HTERT RPE-1 (cell line): ENCODE measurements around the gene FAM229B.
"Not testable (repeated sequence)": the region's sequence is repeated elsewhere in the genome, so short reads cannot be mapped to it uniquely, and the experiment has no call there.

Source experiments
- in situ Hi-C: fragments of 300-500 bp; cut with MboI; formaldehyde crosslinking; loops from 4 replicates; pipeline ENCODE4 v1.14.3; 2020; ENCODE audit warnings: low sequenced_read_pairs

FAM229B gene

DNA sequence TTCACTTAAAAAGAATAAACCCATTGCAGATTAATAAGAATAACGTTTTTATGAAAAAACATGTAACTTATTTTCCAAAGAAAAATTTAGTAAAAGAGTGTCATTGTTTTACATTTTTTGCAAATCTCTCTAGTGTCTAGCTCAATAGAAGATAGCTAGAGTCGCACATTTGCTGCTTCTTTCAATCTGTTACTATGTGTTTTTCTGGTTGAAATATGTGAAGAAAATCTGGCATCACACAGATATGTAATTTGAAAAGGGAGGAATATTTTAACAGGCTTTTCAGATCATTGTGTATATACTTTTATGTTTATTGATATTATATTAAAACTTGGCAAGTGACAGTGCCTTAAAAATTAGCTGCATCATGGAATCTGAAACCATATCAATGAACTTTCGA, 24.4 kb upstream of the FAM229B start:
- in situ Hi-C loops, result no loop called here

DNA sequence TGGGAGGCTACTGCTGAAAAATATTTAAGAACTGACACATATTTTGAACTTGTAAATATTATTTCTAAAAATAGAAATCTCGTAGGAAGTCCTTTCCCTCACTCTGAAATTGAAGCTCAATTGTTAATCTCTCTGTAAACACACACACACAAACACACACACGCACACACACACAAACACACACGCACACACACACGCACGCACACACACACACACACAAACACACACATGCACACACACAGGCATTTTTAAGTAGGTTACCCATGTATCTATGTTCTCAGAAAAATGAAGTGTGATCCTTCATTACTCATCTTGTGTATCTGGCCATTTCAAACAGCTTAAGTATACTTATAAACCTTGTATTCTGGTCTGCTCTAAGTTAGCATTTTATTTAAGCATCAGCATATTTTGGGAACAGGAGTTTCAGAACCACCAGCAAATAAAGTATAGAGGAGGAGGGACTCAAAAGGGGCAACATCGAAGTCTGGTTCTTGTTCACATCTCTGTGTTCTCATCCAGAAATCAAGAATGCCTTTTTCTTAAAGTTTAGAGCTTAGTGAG, 21.9 kb upstream of the FAM229B start:
- in situ Hi-C loops, result no loop called here

DNA sequence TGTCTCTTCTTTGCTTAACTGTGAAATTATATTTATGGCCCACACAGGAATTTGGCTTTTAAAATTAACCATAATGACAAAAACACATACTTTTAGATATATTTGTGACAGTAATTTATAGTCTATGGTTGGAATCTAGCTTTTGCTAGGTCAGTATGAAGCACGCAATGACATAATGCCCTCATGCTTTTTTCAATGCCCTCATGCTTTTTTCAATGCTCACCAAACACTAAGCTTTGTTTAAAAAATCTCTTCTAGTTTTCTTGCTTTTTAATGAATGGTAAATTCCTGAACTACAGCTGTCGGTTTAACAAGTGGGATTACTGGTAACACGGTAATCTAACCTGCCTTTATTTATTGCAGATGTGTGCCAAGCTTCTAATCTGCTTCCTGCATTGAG, 20.8 kb upstream of the FAM229B start:
- in situ Hi-C loops, result no loop called here

DNA sequence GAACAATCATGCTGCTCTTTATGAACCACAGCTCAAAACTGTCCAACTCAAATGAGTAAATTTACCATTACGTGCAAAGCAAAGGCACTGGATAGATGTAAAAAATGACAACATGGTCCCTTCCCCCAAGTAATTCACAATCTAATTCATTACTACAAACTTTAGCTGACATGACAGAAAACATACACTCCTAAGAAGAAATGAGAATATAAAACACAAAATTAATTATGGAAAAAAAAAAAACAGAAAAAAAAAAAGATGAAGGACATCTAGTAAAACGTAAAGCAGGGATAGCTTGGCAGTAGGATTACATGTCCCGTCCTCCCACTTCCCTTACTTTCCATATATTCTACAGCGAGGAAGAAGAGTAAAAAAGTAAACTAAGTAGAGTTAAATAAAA, 5.8 kb upstream of the FAM229B start:
- in situ Hi-C loops, result no loop called here

DNA sequence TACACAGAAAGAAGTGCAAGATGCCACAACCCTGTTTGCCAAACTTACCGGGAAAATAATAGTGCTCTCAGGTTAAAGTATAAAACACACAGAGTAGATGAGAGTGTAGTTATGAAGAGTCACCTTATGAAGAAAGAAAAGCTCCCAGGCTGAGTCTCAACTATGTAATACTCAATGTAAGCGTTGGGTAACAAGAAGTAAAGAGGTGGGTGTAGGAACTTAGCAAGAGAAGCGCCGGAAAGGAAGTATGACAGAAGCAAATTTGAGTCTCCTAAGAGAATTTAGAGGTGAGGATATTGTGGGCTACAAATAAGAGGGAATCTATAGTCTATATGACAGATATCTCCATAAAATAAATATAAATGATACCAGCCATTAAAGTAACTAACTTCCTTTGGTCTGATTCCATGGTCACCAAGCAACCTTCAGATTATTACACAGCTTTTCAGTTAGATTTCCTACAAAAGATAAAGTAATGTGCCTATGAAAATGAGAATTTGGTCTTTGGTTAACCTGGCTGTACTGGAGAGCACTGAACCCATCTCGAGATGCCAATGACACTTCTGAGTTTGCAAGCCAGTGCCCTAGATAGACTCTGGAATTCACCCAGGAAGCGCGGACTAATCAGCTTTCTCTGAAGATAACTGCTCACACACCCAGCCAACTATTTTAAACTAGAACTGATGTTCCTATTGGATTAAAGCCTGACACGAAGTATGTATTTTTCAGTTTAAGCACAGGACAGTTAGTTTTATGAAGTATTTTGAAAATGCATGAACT, 1.9 kb upstream of the FAM229B start:
- in situ Hi-C loops, result no loop called here

DNA sequence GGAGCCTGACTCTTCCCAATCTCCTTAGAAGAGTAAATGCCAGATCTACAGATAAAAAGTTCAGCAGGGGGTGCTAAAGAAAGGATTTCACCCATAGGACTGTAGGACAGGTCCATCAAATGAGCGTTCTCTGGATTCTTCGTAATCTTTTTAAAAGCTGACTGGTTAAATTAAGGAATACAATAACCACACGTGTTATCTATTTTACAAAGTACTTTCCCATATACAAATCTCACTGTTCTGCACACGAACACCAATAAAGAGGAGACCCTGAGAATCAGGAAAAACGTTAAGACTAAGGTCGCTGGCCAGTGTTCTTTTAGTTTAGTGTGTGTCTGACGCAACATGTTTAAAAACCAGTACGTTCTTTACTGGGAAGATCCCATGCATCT, 651 bp upstream of the FAM229B start:
- in situ Hi-C loops, result no loop called here

DNA sequence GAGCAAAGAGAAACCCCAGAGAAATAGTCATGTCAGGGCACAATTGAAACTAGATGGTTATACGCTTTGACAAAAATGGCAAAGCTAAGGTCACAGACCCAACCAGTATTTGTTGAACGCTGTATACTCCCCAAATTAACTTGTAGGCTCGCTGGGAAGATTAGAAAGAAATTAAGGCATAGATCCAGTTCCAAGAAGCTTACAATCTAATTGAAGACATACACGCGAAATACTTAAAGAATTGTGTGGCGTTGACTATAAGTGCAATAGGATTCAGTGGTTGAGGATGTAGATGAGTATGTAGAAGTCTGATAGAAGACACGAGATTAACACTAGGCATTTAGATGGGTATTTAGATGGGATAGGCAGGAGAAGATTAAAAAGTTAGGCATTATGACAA, 525 bp downstream of the FAM229B start:
- in situ Hi-C loops, result no loop called here

DNA sequence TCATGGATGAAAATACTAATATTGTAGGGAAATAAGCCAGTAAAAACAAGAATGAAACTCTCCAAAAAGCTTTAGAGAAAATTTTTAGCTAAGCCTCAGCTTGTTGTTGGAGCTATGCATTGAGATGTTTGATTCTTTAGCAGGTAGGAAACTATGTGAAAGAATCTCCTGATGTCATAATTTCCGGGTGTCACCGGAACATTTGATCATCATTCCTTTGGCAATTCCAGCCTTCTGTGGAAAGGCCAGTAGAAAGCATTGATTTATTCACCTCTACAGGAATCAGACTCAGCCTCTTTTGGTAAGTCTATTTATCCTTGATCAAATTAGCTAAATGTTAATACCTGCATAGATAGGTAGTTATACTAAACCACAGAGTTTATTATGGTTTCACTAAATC, 9.5 kb downstream of the FAM229B start:
- in situ Hi-C loops, result no loop called here

DNA sequence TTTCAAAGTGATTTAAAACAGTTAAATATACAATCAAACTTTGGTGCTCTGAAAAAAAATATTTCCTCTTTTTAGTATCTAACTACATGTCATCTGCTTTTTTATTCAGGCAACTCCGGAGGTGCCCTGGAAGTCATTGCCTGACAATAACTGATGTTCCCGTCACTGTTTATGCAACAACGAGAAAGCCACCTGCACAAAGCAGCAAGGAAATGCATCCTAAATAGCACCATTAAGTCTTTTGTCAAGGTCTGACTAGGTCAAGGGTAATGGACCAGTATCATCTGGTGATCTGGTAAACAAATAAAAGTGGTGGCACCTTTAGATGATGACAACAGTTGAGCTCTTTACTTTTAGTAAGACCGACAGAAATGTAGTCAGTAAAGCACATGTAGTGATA, 13.2 kb downstream of the FAM229B start:
- in situ Hi-C loops, result no loop called here

DNA sequence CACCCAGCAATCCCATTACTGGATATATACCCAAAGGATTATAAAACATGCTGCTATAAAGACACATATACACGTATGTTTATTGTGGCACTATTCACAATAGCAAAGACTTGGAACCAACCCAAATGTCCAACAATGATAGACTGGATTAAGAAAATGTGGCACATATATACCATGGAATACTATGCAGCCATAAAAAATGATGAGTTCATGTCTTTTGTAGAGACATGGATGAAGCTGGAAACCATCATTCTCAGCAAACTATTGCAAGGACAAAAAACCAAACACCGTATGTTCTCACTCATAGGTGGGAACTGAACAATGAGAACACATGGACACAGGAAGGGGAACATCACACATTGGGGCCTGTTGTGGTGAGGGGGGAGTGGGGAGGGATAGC, 18.6 kb downstream of the FAM229B start:
- in situ Hi-C loops, result not testable (repeated sequence)

DNA sequence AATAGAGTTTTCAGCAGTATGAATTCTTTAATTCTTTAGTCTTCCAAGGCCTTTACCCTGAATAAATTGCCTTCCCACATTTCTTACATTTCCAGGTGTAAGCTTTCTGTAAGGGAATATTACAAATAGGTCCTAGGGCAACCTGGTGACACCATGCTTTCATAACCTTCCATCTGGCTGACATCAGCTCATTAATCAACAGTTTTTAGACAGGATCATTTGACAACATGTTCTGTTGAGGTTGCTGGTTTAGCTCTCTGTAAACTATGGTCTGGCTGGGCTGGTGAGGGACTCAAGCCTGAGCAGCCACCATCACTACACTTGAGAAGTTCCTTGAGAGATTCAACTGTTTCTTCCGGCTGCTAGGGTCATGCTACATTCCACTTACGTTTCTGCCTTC, 19.2 kb downstream of the FAM229B start:
- in situ Hi-C loops, result no loop called here

DNA sequence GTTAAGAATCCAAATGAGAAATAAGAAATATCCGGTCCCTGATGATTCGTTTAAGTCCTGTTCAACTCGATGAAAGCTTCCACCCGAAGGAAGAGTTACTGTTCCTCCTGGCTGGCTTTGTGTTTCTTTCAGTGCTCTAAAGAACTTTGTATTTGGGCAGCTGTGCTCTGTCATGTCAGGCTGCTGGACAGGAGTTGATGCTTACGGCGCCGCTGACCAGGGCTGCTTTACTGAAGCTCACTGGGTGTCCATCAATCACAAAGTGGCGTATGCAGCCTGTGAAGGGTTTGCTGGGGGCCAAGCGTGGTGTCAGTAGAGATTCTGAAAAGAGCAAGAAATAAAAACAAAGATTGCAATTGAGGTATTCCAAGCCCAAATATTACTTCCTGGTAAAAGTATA, 21.9 kb downstream of the FAM229B start:
- in situ Hi-C loops, result no loop called here

DNA sequence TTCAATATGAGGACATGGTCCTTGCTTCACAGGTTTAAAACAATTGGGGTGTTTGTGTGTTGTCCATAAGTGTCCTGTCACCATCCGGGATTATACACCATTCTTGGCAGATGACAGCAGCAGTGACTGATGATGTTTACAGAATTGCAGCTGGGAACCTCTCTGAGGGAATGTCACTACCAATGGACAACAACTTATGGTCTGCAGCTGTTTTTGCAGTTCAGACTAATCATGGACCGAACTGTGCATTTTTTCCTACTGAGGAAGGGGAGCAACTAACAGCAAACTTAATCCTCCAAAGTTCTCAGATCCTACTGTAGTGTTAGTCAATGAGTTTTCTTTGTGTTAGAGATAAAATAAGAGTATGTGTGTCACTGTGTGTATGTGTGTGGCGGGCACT, 26.0 kb downstream of the FAM229B start:
- in situ Hi-C loops, result no loop called here

DNA sequence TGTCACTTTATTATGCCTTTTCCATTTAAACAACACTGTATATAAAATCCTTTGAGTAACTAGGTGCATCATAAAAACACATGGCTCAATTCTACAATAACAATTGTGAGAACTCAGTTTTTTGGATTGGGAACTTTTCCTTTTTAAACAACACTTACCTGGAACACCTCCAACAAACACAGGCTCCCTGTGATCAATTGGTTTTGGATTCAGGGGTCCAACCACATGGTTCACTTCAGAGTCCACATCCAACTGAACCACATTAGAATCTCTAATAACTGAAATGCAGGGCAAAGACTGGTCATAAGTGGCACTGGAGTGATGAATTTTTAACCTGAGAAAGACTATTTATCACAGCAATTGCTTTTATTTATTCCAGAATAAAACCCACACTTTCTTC, 26.5 kb downstream of the FAM229B start:
- in situ Hi-C loops, result no loop called here

DNA sequence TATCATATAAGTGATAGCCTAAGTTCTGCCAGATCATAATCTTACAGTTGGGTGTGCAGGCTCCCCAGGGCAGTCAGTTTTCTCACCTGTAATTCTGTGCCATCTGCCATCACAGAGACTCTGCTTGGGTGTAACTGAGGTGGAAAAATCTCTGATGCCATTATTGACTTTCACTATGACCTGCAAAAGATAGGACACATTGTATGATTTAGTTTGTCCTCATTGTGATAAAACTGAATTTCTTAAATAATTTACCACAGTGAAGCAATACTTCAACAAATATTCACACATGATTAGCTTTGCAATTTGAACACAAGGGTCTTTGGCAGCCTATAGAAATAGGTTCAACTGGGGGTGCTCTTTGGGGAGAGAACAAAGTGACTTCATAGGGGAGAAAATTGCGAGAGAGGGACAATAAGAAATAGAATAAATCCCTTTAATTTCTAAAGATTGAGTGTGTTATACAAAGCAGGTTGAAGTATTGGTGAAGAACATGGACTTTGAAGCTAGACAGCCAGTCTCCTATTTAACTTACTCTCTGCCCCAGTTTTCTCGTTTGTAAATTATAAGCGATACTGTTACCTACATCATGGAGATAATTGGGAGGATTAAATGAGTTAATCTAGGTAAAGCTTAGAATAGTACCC, 27.3 kb downstream of the FAM229B start:
- in situ Hi-C loops, result no loop called here

DNA sequence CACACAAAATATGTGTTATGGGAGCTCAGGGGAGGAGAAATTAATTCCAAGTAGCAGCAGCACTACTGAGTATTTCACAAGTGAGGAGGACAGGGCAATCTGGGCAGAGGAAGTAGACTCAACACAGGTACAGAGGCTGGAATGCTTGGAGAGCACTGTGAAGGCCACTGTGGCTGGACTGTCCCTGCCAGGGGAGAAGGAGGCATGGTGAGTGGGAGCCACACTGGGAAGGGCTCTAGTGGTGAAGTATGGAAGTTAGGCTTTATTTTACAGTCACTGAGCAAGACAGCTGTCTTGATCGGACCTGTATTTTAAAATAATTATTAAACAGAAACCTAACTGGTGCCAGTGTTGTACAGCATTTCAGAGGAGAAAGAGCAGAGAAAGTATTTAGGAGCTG, 28.8 kb downstream of the FAM229B start:
- in situ Hi-C loops, result no loop called here

DNA sequence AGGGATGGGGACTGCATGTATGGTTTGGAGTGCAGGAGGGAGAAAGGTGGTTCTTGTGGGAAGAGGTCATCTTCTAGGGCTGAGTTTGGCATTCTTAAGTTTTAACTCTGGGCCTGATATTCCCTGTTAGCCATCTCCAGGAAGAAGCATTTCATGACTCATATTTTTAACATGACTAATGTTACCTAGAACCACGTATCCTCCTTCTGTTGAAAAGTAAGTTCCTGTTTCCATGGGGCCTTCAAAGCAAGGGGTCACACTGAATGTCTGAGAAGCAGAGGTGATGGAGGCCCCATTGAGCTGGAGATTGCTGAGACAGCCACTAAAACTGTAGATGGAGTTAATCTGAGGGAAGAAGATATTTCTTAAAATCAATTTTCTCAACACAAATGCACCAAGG, 30.2 kb downstream of the FAM229B start:
- in situ Hi-C loops, result no loop called here

DNA sequence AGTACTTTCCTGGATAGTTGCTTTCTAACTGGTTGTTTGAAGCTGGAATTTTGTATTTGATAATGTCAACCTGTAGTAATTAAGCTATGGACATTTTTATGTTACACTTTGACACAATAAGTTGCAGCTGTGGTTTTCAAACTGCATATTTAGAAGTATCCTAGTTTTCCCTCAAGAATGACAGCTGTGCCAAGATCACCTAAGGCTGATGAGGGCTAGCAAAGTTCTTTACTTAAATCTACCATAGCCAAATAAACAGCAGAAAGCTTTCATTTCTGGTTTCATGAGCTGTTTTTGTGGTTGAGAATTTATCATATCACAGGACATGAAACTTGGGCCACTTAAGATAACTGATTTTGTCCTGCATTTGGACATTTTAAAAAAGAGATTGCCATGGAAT, 30.6 kb downstream of the FAM229B start:
- in situ Hi-C loops, result no loop called here

DNA sequence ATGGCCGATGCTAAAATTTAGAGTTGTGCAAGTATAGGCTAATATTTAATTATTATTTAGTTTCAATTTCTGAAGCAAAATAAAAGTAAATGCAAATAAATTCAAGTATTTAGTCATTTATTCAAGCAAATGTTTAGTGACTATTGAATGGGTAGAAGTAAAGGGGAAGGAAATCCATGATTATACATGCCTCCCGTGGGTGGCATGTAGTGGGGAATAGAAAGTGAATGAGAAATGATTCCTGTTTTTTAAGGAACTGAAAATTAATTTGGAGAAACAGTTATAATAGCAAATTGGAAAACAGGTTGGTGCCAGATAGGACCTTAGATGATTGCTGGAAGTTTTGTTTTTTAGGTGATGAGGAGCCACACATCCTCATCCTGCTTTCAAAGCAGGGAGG, 35.4 kb downstream of the FAM229B start:
- in situ Hi-C loops, result no loop called here

DNA sequence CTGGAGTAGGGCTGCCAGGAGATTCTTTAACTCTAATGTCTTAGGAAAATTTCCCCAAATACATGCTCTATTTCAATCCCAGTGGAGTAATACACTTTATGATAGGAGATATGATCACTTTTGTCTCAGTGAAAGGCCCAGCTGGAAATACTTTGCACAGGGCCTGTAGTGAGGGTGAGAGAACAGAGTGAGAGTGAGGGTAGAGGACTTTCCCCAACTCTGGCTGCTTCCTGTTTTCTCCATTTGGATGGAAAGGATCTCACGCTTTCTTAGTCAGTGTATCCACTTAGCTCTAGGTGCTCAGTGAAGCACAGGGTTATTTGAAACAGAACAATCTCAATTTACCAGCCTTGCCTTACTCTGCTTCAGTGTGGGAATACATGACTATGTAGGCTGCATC, 36.6 kb downstream of the FAM229B start:
- in situ Hi-C loops, result no loop called here

DNA sequence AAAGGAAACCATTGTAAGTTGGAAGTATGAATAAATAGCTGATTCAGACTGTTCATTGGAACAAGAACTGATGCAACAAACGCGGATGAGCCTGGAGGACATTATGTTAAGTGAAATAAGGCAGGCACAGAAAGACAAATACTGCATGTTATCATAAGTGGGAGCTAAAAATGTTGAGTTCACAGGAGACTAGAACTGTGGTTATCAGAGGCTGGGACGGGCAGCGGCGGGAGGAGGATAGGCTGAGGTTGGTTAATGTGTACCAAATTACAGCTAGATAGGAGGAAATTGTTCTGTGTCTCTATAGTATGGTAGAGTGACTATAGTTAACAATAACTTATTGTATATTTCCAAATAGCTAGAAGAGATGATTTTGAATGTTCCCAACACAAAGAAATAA, 40.8 kb downstream of the FAM229B start:
- in situ Hi-C loops, result no loop called here

DNA sequence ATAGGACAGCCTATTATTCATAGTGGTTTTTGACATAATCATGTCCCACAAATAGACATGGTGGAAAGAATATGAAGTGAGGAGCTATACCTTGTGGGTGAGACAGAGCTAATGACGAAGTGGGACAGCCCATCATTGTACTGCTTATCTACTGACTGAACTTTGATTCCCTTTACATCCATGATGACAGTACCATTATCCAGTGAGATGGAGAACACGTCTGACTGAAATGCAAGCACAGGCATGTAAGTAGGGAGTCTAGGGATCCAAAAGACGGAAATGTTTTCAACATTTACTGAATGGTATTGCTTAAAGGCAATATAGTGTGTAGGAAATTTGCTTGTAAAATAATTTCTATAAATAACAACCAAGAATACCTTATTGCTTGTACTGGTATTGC, 43.5 kb downstream of the FAM229B start:
- in situ Hi-C loops, result no loop called here

DNA sequence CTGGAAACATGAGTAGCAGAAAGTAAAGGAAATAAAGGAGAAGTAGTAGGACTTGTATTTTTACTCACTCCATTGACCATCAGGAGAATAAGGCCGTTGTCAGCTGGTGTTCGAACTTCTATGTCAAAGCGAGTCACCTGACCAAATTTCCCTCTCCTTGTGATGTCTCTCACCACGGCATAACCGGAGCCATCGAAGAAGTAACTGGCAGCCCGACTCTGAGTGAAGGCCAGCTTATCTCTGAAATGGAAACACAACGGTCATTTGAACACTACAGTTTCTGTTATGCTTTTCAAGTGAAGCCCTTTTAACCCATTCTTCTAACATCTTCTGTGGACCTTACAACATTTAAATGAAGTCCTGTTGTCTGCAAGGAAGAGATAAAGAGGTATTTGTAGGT, 51.7 kb downstream of the FAM229B start:
- in situ Hi-C loops, result no loop called here
